Measurements from ENCODE around the gene PTRH1. TPM values are rescaled to one million over a fixed set of nuclear protein-coding genes. Genes with fewer than 3 reads are reported as not detected.

PTRH1 gene
- total and polyA plus RNA-seq, 2 of the 13 experiments (the other 11 are each of a cell fraction or from before 2014, with no cell fraction given): 4.0 to 10.4 TPM

DNA sequence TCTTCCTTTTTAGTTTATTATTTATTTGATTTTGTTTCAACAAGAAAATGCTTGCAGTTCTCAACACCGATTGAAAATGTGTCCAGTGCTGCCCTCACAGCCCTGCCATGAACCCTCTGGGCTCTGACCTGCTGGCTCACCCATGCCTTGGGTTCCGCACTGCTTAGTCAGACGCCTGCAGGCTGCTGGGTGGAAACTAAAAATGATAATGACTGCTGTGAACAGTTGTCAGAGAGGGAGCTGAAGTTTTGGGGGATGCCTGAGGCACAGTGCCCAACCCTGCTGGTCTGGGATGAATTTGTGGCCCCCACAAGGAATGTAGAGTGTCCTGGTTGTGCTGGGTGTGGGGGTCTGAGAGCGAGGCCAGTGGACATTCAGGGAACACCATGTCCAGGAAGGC lies 30.9 kb downstream of the PTRH1 start (continued):
- TF ChIP-seq NFYC (CRISPR knock-in tag; IDR thresholded peaks at IDR 0.05) (no peak), ZFP36L1 (CRISPR knock-in tag; IDR thresholded peaks at IDR 0.05) (no peak), STAG1 (CRISPR knock-in tag; IDR thresholded peaks at IDR 0.05) (no peak), ZNF563 (CRISPR knock-in tag; IDR thresholded peaks at IDR 0.05) (no peak), MAF1 (CRISPR knock-in tag; IDR thresholded peaks at IDR 0.05; ENCODE audit: borderline replicate concordance) (no peak), NR2F6 (IDR thresholded peaks at IDR 0.05) (no peak), NR2F6 (CRISPR knock-in tag; IDR thresholded peaks at IDR 0.05) (no peak), MYNN (CRISPR knock-in tag; IDR thresholded peaks at IDR 0.05; ENCODE audit: low read depth) (no peak), DMAP1 (CRISPR knock-in tag; IDR thresholded peaks at IDR 0.05) (no peak)
- TF ChIP-seq, protein P1, sequence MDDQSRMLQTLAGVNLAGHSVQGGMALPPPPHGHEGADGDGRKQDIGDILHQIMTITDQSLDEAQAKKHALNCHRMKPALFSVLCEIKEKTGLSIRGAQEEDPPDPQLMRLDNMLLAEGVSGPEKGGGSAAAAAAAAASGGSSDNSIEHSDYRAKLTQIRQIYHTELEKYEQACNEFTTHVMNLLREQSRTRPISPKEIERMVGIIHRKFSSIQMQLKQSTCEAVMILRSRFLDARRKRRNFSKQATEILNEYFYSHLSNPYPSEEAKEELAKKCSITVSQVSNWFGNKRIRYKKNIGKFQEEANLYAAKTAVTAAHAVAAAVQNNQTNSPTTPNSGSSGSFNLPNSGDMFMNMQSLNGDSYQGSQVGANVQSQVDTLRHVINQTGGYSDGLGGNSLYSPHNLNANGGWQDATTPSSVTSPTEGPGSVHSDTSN (CRISPR knock-in tag; IDR thresholded peaks at IDR 0.05; ENCODE audit: borderline replicate concordance): no peak
- TF ChIP-seq, protein P2, sequence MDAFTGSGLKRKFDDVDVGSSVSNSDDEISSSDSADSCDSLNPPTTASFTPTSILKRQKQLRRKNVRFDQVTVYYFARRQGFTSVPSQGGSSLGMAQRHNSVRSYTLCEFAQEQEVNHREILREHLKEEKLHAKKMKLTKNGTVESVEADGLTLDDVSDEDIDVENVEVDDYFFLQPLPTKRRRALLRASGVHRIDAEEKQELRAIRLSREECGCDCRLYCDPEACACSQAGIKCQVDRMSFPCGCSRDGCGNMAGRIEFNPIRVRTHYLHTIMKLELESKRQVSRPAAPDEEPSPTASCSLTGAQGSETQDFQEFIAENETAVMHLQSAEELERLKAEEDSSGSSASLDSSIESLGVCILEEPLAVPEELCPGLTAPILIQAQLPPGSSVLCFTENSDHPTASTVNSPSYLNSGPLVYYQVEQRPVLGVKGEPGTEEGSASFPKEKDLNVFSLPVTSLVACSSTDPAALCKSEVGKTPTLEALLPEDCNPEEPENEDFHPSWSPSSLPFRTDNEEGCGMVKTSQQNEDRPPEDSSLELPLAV (CRISPR knock-in tag; conservative IDR thresholded peaks at IDR 0.05; ENCODE audit: low read depth): no peak

DNA sequence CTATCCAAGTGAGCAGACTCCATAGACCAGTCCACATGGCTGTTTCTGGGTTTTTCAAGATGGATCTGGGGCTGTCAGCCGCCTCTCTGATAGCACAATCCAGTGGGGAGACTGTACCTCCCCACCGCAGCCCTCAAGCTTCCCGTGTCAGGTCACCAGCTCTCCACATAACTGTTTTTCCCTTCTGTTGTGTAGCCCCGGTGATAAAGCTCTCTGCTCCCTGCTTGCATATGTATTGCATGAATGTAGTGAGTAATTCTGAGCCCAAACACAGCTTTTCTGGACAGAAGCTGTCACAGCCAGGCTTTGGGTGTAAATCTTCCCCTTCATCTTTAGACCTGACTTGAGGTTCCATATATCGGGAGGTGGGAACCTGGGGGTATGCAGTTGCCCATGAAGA lies 31.7 kb downstream of the PTRH1 start:
- TF ChIP-seq ZNF33B (CRISPR knock-in tag; IDR thresholded peaks at IDR 0.05) (no peak), SMC3 (IDR thresholded peaks at IDR 0.05; ENCODE audit: low read length) (no peak), NFATC3 (CRISPR knock-in tag; IDR thresholded peaks at IDR 0.05) (no peak), HNRNPH1 (optimal IDR thresholded peaks at IDR 0.05; ENCODE audit: low read depth, low read length) (no peak), MIER3 (CRISPR knock-in tag; IDR thresholded peaks at IDR 0.05; ENCODE audit: borderline replicate concordance) (no peak)
- TF ChIP-seq, protein P3, sequence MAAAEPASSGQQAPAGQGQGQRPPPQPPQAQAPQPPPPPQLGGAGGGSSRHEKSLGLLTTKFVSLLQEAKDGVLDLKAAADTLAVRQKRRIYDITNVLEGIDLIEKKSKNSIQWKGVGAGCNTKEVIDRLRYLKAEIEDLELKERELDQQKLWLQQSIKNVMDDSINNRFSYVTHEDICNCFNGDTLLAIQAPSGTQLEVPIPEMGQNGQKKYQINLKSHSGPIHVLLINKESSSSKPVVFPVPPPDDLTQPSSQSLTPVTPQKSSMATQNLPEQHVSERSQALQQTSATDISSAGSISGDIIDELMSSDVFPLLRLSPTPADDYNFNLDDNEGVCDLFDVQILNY (CRISPR knock-in tag; conservative IDR thresholded peaks at IDR 0.05): no peak
- Histone ChIP-seq H3K4me1 (ENCODE audit: insufficient read depth, low read length) (peaks cover 15% of the 10 kb centered on the region), H3K4me2 (ENCODE audit: low read depth, low read length) (no peak overlapping the region), H3K27ac (ENCODE audit: extremely low read length, insufficient read depth, low read length) (no peak overlapping the region), H3K36me3 (replicated peaks in 1 of 2; ENCODE audit: control insufficient read depth in 1 of 2, insufficient read depth in 2 of 2, low read length in 2 of 2) (no peaks in the 10 kb centered on the region), H2AFZ (ENCODE audit: low read length) (no peak overlapping the region), H3K9ac (ENCODE audit: insufficient read depth, low read depth, low read length) (no peak overlapping the region), H4K20me1 (ENCODE audit: insufficient read depth, low read length) (no peaks in the 10 kb centered on the region), H3K9me3 (ENCODE audit: low read length) (no peaks in the 10 kb centered on the region), H3K27me3 (ENCODE audit: control insufficient read depth in 1 of 2, insufficient read depth in 2 of 2, low read length in 2 of 2) (no peaks in the 10 kb centered on the region), H3K79me2 (ENCODE audit: insufficient read depth, low read length) (no peaks in the 10 kb centered on the region), H3K4me3 (replicated peaks in 1 of 3; ENCODE audit: insufficient read depth in 1 of 3, low read depth in 2 of 3, low read length in 3 of 3) (no peak overlapping the region)
- POLR2A ChIA-PET: no interaction called here
- intact Hi-C loops (cut with micrococcal nuclease; ENCODE audit: unreplicated experiment) (no loop called here), in situ Hi-C loops (cut with HindIII; ENCODE audit: extremely low pct_ligation_motif_present, low pct_unique_long_range_greater_than_20kb) (no loop called here)
- WGBS (ENCODE audit: low lambda C conversion rate): 78% methylated on average over 5 of the region's 5 CpGs
- CTCF ChIA-PET (ENCODE audit: low intra/inter-chr PET ratio, low total read pairs): no interaction called here
- DNase-seq (ENCODE audit: low spot score) (no peak), ATAC-seq (no peak), FAIRE-seq (no peak)
- no TSS peak for BruUV-seq (replicated peaks)
